GM19467 (cell line): ENCODE data around the gene FILIP1L.

Source experiments
- ATAC-seq: cut with Tn5 transposase; IDR thresholded peaks from one replicate; pipeline ENCODE4 v1.9.1; 2021; ENCODE audit warnings: mild to moderate bottlenecking, moderate library complexity; ENCODE audit not compliant: unreplicated experiment

FILIP1L gene

GRCh38 chr3:100125161-100125938 lies 11.0 kb upstream of the FILIP1L start:
- no peak for ATAC-seq

- ATAC-seq: no peak
Observed at GRCh38 chr3:100124201-100124761, 10.0 kb upstream of the FILIP1L start.

- no peak for ATAC-seq
Observed at GRCh38 chr3:100123112-100123511, 8.8 kb upstream of the FILIP1L start.

DNA sequence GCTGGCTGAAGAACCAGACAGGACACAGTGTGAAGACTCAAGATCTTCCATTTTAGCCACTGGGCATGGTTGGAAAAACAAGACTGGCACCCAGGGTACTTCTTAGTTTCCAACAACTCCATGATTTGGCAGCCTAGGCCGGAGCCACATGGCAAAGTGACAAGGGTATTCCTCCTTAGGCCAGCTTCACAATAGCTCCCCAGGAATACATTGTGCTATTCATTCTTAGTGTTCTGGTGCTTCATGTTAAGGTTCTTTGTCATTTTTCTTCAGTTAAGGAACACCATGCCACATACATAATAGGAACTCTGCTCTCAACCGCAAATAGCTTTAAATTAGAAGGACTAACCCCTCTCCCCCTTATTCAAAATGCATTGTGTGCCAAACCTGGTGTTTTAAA lies 8.0 kb upstream of the FILIP1L start:
- no peak for ATAC-seq

DNA sequence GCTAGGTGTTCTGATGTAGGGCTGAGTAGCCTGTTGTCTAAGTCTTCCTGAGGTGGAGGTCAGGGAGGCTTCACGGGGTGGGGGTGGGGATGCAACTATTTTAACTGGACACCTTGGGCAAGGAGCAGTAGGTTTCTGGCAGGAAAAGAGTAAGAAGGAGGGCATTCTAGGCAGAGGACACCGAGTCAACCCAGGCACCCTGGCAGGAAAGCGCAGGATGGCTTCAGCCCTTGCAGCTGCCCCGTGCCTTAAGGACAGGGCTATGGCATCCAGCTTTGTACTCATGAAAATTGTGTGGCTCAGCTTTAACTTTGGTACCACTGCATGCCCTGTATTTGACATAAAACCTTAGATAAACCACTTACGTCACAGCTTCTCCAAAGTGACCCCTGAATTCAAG lies 6.4 kb upstream of the FILIP1L start:
- no peak for ATAC-seq

DNA sequence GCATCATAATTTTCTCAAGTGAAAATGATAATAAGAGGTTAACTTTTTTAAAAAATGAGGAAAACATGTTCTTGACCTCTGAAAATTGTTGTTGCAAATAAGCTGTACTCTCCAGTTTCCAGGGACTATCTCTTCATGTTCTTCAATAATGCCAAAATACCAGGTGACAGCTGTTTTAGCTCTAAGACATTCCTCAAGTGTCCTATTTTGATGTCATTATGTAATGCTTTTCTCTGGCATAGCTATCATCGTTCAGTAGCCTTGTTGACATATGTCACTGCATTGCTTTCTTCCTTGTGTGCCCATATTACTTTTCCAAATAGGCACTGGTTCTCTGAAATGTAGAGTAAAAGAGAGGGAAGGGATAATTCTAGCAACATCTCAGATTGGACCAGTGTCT lies 5.7 kb upstream of the FILIP1L start:
- no peak for ATAC-seq

DNA sequence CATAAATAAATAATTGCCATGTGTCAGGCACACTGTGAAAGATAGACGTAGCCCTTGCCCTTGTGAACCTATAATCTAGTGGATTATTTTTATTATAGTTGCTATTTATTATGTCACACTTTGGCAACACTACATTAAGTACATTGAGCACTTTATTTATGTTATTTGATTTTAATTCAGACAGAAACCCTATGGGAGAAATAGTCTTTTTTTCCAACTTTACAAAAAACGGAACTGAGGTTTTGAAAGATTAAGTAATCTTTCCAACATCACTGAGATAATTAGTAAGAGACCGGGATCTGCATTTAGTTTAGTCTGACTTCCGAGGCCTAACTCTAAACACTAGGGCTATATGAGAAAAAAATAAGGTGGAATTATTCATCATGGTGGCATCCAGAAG lies 2.8 kb upstream of the FILIP1L start:
- ATAC-seq: no peak

DNA sequence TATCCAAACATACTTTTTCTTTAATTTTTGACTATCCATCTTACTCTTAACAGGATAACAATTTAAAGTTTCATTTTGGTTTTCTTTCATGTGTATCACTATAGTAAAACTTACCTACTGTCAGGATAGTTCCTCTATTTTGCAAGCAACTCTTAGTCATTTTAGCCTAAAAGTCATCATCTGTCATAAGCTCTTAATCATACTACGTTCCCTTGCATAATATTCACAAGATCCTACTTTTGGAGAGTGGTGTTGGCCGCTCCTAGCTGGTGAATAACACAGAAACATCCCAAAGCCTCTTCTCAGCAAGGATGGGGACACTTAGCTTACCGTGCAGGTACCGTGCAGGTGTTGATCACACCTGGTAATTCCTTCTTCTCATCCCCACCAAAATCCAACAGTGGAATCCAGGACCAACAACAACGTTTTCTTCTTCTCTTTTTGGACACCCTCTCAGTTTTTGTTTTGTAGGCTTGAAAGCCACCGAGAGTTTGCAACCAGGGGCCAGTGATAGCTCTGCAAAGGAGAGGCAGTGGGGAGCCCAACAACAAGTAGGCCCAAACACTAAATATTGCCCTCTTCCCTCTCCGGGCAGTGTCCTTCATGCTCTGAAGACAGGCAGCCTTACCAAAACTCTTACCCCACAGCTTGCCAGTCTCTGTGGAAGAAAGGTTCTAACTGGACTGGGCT lies 433 bp downstream of the FILIP1L start:
- ATAC-seq: no peak

DNA sequence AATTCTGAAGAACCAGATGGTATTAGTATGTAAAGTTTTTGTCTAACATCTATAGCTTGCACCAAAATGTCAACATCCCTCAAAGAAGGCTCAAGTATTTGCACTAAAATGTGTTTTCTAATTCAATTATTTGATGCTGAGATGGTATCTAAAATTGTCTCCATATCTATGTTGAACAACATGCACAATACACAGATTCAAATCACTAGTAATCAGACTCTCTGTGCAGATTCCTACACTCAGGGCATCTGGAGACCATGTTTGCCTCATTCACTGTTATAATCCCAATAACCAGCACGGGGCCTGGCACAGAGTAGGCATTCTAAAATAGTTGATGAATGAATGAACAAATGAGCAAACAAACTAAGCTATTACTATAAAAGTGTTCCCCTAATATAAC lies 2.6 kb downstream of the FILIP1L start:
- ATAC-seq: no peak

DNA sequence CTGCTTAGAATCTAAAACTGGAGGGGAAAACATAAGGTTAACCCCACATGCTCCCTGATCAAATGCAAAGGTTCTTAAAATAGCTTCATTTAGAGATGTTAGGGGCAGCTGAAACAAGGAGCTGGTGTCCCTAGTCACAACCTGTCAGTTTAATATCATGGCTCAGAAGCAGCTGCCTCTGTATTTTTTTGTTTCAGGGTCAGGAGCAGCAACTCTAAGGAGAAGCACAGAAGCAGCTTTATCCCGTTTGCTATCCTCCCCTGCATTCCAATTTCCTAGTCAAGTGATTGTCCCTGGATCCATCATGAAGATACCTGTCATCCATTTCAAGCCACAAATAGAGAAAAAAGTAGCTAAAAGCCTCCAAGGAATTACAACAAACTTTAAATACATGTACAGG lies 4.1 kb downstream of the FILIP1L start:
- no peak for ATAC-seq

DNA sequence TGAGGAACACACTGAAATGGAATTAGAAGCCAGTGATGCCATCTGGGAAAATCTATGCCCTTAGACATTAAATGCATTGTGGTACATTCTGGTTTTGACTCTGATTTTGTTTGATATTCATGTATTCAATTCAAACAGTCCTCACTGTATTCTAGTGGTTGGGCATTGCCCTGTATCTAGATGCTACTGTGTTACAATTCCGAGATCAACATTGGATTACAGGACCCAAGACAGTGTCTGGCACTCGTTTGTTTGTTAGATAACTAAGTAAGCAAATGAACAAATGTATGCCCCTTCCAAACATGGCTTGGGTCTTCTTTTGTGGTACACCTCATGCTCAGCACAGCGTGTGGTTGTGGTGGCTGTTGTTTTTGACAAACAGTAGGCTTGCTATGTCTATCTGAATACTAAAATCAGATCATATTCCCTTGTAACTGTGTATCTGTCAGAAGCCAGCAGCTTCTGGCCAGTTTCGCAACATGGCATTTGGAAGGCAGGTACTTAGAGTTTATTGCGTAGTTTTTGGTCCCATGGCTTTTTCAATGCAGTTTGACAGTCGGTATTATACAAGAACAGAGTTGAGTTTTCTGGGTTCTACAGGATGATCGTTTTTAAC lies 5.7 kb downstream of the FILIP1L start:
- ATAC-seq: no peak

- no peak for ATAC-seq
Observed at GRCh38 chr3:100107221-100107814, 7.0 kb downstream of the FILIP1L start.

DNA sequence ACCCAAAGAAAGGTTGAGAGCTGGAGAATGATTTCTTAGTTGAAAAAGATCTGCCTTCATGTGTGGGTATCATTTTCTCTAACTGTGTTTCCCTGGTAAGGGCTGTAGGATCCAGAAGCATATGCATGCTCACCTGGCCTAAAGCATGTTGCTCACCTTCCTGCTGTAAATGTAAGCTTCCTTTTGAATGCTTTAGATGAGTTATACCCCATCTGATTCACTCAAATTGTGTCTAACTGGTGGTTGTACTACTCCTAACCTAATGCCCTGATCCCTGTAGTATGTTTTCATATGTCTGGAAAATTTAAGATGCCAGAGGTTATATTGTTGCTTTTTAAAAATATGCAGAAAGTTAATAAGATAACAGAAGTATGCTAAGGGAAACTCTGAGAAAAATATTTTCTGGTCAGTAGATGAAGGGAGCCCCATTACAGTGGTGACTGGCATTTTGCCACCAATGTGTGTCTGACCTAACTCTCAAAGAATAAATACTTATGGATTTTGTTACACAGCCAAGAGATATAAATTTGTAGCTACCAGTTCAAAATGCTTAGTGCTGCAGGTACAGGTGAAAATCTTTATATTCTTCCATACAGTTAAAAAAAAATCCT lies 7.7 kb downstream of the FILIP1L start:
- no peak for ATAC-seq

- no peak for ATAC-seq
Observed at GRCh38 chr3:100106094-100106493, 8.2 kb downstream of the FILIP1L start.

DNA sequence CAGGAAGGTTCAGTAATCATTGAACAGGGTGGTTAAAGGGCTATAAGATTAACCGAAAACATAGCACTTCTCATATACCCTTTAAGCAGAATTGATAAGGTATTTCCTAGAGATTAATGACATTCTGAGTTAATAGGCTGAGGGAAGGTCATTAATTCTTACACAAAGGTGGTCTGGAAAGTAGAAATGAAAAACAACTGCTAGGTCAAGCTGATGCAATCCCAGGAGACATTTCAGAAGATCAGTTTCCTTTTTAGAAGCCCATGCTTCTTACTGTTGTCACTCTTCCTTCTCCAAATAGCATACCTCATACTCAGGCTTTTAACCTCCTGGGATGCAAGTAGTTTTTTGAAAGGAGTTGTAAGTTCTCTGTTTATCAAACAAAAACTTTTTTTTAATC lies 8.8 kb downstream of the FILIP1L start:
- ATAC-seq: peak; percentile 41

DNA sequence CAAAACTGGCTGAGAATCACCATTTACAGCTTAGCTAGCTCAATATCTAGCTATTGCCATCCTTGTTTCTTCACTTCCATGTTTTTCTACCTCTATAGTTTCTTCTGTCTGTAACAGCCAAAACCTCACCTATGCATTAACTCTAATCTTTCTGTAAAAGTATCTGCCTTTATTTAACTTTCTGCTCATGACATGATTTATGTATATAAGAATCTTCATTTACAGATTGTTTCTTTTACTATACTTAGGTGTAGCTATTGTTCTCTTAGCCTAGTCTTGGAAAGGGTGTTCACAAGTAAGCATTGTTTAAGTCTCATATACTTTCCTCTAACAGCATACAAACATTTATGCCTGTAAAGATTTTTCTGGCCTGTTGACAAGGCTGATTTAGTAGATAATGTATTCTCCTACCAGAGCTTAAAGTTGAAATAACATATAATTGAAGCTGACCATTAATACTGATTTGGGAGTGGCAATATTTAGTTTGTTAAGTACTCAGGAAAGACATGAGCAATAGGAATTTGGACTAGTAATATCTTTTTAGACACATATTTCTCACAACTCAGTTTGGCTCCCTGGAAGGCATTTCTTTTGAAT lies 9.4 kb downstream of the FILIP1L start:
- ATAC-seq: no peak

DNA sequence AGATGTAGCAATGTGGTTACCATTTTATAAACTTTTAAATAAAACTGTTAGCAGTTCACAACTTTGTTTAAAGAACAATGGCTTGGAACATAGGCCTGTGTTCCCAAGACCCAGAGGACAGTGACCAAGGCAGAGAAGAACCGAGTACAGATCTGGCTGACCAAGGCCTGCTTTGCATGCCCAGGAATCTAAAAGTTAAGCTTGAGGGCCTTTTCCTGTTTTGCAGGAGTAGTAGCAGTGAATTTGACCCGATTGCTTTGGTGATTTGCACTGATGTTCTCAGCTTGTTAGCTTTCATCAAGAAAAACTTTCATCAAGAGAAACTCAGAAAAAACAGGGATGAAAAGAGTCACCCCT lies 9.9 kb downstream of the FILIP1L start:
- ATAC-seq: peak; percentile 26

DNA sequence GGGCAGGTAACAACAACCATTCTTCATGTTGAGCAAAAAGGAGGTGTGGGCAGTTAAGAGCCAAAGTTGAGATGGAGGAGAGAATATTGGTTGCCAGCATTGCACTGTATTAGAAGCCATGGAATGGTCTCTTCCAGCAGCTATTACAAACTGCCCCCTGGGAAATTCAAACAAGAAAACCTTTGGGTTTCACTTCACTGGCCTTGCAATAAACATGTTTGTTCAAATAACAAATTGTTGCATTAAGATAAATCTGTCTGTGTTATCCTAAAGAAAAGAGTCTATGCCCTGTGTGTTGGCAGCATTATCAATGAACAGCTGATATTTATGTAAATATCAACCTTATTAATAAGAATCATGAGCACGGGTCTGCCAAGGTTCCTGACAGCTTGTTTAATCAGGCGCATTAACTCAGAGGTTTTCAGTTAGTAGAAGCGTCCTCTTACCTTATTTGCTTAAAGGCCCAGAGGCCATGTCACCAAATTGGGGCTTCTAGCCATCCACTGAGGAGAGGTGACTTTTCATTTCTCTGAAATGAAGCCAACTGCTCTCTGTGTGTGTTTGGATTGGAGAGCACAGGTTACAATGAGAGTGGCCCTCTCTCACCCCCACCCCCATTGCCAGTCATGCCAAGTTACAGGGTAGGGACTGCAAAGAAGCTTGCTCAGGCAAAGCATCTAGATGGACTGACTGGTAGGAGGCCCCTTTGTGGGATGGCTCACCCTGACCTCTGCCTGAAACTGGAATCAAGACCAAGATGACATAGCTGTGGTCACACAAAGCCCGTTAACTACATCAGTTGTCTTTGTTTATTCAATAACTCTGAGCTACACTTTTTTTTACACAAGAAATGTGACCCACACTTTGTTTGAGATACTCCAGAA lies 10.5 kb downstream of the FILIP1L start:
- peak; percentile 80 for ATAC-seq

DNA sequence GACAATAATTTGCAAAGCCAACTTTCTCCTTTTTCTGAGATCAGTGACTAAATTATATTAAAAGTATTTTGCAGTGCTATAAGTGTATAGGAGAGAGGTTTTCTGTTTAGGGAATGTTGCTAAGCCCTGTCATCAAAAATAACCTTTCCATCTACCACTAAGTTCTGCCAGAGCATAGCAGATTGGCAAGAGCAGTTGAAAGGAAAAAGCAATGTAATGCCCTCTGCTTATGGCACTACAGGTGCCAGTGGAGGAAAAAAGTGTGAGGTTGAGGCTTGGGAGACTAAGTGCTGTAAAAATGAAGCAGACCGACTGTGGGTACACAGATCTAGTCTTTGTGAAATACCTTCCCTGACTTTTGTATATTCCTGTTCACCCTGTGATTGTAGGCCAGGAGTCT lies 11.5 kb downstream of the FILIP1L start:
- no peak for ATAC-seq

DNA sequence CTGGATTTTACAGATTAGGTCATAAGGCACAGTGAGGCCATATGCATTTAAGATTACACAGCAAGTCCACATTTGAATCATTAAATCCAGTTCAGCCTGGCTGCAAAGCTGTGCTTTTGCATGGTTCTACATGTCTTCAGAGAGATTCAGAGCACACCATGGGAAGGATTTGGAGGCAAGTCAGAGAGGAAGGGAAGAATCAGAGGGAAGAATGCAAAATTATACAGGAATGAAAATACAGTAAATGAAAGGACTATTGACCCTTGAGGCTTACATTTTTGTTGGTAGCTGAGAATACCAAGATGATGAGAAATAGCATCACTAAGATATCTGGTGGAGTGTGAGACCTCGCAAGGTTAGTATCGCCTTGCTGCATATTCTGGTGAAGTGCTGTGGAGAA lies 13.9 kb downstream of the FILIP1L start:
- no peak for ATAC-seq
